Measurements from ENCODE around the gene PIAS2.

Gene PIAS2

GRCh38 chr18:46761059-46761769, 156.1 kb downstream of the PIAS2 start:
- DNase-seq (ENCODE audit: low read depth) = no peak

DNA sequence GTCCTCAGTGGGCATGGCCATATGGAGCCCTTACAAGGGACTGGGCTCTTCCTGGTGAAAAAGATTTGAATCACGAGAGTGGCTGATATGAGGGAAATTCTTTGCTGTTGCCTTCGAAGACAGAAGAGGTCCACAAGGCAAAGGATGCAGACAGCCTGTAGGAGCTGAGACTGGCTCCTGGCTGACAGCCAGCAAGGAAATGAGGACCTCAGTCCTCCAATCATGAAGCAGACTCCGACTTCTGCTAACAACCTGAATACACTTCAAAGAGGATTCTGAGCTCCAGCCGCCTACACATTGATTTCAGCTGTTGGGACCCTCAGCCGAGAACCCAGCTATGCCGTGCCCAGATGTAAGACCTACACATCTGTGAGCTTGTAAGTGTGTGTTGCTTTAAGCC, 157.4 kb downstream of the PIAS2 start:
- DNase-seq (ENCODE audit: low read depth) = no peak

- DNase-seq (ENCODE audit: low read depth) = no peak
Measured at GRCh38 chr18:46756559-46757201, 160.6 kb downstream of the PIAS2 start, which contains the start of gene ST8SIA5. TSS of gene ST8SIA5 (minus strand) at chr18:46757053. CDS start at chr18:46756508, 545 bp downstream.

- DNase-seq (ENCODE audit: low read depth) = no peak
Measured at GRCh38 chr18:46756025-46756558, 161.2 kb downstream of the PIAS2 start.

GRCh38 chr18:46755315-46756024, 161.8 kb downstream of the PIAS2 start:
- DNase-seq (ENCODE audit: low read depth) = no peak

GRCh38 chr18:46754661-46755292, 162.5 kb downstream of the PIAS2 start:
- no peak for DNase-seq (ENCODE audit: low read depth)

GRCh38 chr18:46754188-46754587, 163.1 kb downstream of the PIAS2 start:
- no peak for DNase-seq (ENCODE audit: low read depth)

Data from stimulated activated CD8-positive, alpha-beta memory T cell treated with anti-CD3 and anti-CD28 coated beads, Interleukin-12 subunit alpha, Interleukin-12 subunit beta, amount 100 ng/mL, for 1 hour (primary cell).